Activated T-cell treated with anti-CD3 and anti-CD28 coated beads, Interleukin-2, amount 50 U/mL, for 1 hour (primary cell): ENCODE data around the gene SLC29A1.

Source experiments
- DNase-seq: peaks from one replicate; pipeline ENCODE4 v3.0.0-alpha.2; 2020

The SLC29A1 gene

GRCh38 chr6:44270526-44271405 lies 47.4 kb downstream of the SLC29A1 start:
- DNase-seq = no peak

- no peak for DNase-seq
Measured at GRCh38 chr6:44271406-44271723, 48.0 kb downstream of the SLC29A1 start.

- no peak for DNase-seq
Measured at GRCh38 chr6:44271914-44272313, 48.5 kb downstream of the SLC29A1 start.

- no peak for DNase-seq
Measured at GRCh38 chr6:44272529-44272928, 49.1 kb downstream of the SLC29A1 start.

GRCh38 chr6:44272999-44273566 lies 49.7 kb downstream of the SLC29A1 start:
- no peak for DNase-seq

GRCh38 chr6:44273617-44274016 lies 50.2 kb downstream of the SLC29A1 start:
- no peak for DNase-seq

- DNase-seq = no peak
Measured at GRCh38 chr6:44275271-44275748, 51.9 kb downstream of the SLC29A1 start.

- peak; percentile 51 for DNase-seq
Measured at GRCh38 chr6:44275749-44276648, 52.6 kb downstream of the SLC29A1 start.

- DNase-seq = no peak
Measured at GRCh38 chr6:44276667-44277640, 53.6 kb downstream of the SLC29A1 start.

GRCh38 chr6:44277763-44278162 lies 54.4 kb downstream of the SLC29A1 start:
- DNase-seq = no peak

- no peak for DNase-seq
Measured at GRCh38 chr6:44278315-44278714, 54.9 kb downstream of the SLC29A1 start.

- DNase-seq = no peak
Measured at GRCh38 chr6:44278774-44279697, 55.6 kb downstream of the SLC29A1 start.
